Activated CD8-positive, alpha-beta T cell treated with anti-CD3 and anti-CD28 coated beads, Interleukin-2, amount 10 ng/mL, durations not matched to agents 7 days and 5 days (primary cell): ENCODE data around the gene RBM10. TPM values are rescaled to one million over a fixed set of nuclear protein-coding genes. Genes with fewer than 3 reads are reported as not detected.

ENCODE experiments used
- ATAC-seq: fragments of 150-1000 bp; cut with Tn5 transposase; one replicate; pipeline ENCODE4 v1.10.0; 2021; ENCODE audit warnings: moderate library complexity
- CTCF ChIA-PET: fragments of 350-600 bp; sonication (Branson Sonifier 250); formaldehyde crosslinking; loops from one replicate; lab custom pipeline; 2021; ENCODE audit warnings: antibody characterized with exemption; lab: Charles Lee
- POLR2A ChIA-PET: fragments of 350-600 bp; sonication (Branson Sonifier 250); formaldehyde crosslinking; loops from one replicate; lab custom pipeline; 2021; ENCODE audit warnings: antibody characterized with exemption; lab: Charles Lee
- DNase-seq: peaks from one replicate; pipeline ENCODE4 v3.0.0-alpha.2; 2020
- H3K27ac Mint-ChIP-seq: one replicate; pipeline ENCODE4 v1.8.0; 2021; ENCODE audit warnings: mild to moderate bottlenecking, mixed read lengths
- H3K27me3 Mint-ChIP-seq: one replicate; pipeline ENCODE4 v1.8.0; 2021; ENCODE audit warnings: low read depth, mixed read lengths
- H3K36me3 Mint-ChIP-seq: one replicate; pipeline ENCODE4 v1.8.0; 2021; ENCODE audit warnings: low read depth, mixed read lengths
- H3K4me1 Mint-ChIP-seq: one replicate; pipeline ENCODE4 v1.8.0; 2021; ENCODE audit warnings: low read depth, mixed read lengths
- H3K4me3 Mint-ChIP-seq: one replicate; pipeline ENCODE4 v1.8.0; 2021; ENCODE audit warnings: mild to moderate bottlenecking, mixed read lengths
- H3K9me3 Mint-ChIP-seq: one replicate; pipeline ENCODE4 v1.8.0; 2022; ENCODE audit warnings: mixed read lengths; ENCODE audit not compliant: insufficient read depth
- total RNA-seq, 2 experiments: library from RNA; stranded (reverse); gene quantifications; one replicate each; pipeline ENCODE4 v1.2.3, GENCODE V29; 2021

The RBM10 gene
- total RNA-seq, 2 experiments from 2014 or later, result 62.2 to 64.1 TPM

DNA sequence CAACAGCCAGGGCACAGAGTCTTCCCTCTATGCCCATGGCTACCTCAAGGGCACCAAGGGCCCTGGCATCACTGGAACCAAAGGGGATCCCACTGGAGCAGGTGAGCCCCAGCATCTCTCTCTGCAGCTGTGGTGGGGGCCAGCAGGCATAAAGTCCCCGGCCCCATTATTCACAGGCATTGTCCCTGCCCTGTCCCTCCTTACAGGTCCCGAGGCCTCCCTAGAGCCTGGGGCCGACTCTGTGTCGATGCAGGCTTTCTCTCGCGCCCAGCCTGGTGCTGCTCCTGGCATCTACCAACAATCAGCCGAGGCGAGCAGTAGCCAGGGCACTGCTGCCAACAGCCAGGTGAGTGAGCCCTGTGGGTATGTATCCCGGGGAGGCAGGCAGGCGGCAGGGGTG lies 36.3 kb downstream of the RBM10 start:
- Mint-ChIP-seq H3K36me3 (peaks cover 40% of the 10 kb centered on the region), H3K9me3 (no peaks in the 10 kb centered on the region), H3K4me1 (peaks cover 3% of the 10 kb centered on the region), H3K27ac (no peak overlapping the region), H3K4me3 (no peak overlapping the region), H3K27me3 (no peaks in the 10 kb centered on the region)
- no peak for ATAC-seq
- ChIA-PET POLR2A (no interaction called here), CTCF (no interaction called here)
- DNase-seq, result no peak

DNA sequence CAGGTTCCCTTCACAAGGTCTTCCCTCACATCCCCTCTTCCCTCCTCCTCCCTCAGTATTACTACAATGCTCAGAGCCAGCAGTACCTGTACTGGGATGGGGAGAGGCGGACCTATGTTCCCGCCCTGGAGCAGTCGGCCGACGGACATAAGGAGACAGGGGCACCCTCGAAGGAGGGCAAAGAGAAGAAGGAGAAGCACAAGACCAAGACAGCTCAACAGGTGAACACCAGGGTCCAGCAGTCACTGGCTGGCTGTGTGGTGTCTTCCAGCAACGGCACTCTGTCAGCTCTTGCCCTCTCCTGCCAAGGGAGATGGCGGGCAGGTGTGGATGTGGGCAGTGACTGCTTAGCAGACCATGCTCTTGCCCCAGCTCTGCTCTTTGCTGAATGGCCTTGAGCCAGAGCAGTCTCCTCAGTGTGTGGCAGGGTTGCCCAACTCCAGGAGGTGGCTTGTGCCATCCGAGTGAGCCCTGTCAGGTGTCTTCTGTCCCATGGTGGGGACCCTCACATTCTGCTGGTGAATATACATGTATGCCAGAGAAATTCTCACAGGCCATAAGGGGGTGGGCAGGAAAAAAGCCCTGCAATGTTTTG lies 37.2 kb downstream of the RBM10 start:
- ATAC-seq (no peak), DNase-seq (no peak)
- H3K4me1 Mint-ChIP-seq, result no peaks in the 10 kb centered on the region
- CTCF ChIA-PET, result no interaction called here
- POLR2A ChIA-PET, result no interaction called here
- no peak overlapping the region for H3K27ac Mint-ChIP-seq
- H3K36me3 Mint-ChIP-seq, result peaks cover 40% of the 10 kb centered on the region
- no peaks in the 10 kb centered on the region for H3K9me3 Mint-ChIP-seq
- no peaks in the 10 kb centered on the region for H3K27me3 Mint-ChIP-seq
- H3K4me3 Mint-ChIP-seq, result no peak overlapping the region

DNA sequence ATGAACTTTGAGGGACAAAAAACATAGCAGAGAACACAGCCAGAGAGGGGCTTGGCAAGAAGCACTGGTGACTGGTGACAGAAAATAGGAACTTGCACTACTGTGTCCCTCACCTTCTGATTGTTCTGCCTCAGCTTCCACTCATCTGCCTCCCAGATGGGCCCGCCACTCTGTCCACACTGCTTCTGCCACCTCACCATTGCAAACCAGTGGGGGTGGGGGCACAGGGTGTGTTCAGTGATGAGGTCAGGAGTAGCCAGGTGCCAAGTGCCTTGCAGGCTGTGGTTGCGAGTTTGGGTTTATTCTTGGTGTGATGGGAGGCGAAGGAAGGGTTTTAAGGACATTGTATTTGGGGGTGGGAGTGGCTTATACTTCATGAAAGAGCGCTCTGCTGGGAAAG lies 39.5 kb downstream of the RBM10 start:
- peaks cover 30% of the 10 kb centered on the region for H3K36me3 Mint-ChIP-seq
- H3K27me3 Mint-ChIP-seq, result no peaks in the 10 kb centered on the region
- DNase-seq (no peak), ATAC-seq (no peak)
- no peaks in the 10 kb centered on the region for H3K9me3 Mint-ChIP-seq
- POLR2A ChIA-PET, result no interaction called here
- H3K27ac Mint-ChIP-seq, result no peak overlapping the region
- H3K4me3 Mint-ChIP-seq, result no peak overlapping the region
- H3K4me1 Mint-ChIP-seq, result no peaks in the 10 kb centered on the region
- CTCF ChIA-PET, result no interaction called here

DNA sequence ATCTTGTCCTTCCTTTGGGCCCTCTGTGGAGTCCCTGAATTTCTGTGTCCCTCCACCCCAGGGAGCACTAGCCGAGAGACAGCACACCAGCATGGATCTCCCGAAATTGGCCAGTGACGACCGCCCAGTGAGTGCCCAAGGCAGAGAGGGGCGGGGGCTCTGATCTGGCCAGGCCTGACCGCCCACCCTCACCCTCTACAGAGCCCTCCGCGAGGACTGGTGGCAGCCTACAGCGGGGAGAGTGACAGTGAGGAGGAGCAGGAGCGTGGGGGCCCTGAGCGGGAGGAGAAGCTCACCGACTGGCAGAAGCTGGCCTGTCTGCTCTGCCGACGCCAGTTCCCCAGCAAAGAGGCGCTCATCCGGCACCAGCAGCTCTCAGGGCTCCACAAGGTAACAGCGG lies 40.2 kb downstream of the RBM10 start:
- no peak for ATAC-seq
- H3K4me1 Mint-ChIP-seq, result peaks cover under 1% of the 10 kb centered on the region
- POLR2A ChIA-PET, result no interaction called here
- H3K9me3 Mint-ChIP-seq, result no peaks in the 10 kb centered on the region
- H3K27me3 Mint-ChIP-seq, result no peaks in the 10 kb centered on the region
- peaks cover 29% of the 10 kb centered on the region for H3K36me3 Mint-ChIP-seq
- no peak for DNase-seq
- H3K27ac Mint-ChIP-seq, result no peak overlapping the region
- H3K4me3 Mint-ChIP-seq, result no peak overlapping the region
- CTCF ChIA-PET, result no interaction called here

DNA sequence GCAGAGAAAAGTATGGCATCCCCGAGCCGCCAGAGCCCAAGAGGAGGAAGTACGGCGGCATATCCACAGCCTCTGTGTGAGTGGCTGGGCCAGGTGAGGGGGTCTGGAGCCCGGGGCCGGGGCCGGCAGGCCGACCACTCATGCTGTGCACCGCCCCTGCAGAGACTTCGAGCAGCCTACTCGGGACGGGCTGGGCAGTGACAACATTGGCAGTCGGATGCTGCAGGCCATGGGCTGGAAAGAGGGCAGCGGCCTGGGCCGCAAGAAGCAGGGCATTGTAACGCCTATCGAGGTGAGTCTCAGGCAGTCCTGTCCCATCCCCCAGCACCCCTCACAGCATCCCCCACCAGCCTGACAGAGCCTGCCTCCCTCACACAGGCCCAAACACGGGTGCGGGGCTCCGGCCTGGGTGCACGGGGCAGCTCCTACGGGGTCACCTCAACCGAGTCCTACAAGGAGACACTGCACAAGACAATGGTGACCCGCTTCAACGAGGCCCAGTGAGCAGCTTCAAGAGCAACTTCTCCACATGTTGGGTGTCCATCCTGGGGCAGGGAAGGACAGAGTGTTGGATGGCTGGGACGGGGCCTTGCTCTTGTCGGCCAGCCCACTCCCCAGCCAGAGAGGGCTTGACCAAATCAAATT lies 41.2 kb downstream of the RBM10 start:
- ChIA-PET CTCF (no interaction called here), POLR2A (interaction anchor here (1.3 kb wide), 1 partner anchor 10 kb away, joined by 3 read pairs; no protein-coding TSS in a partner anchor)

DNA sequence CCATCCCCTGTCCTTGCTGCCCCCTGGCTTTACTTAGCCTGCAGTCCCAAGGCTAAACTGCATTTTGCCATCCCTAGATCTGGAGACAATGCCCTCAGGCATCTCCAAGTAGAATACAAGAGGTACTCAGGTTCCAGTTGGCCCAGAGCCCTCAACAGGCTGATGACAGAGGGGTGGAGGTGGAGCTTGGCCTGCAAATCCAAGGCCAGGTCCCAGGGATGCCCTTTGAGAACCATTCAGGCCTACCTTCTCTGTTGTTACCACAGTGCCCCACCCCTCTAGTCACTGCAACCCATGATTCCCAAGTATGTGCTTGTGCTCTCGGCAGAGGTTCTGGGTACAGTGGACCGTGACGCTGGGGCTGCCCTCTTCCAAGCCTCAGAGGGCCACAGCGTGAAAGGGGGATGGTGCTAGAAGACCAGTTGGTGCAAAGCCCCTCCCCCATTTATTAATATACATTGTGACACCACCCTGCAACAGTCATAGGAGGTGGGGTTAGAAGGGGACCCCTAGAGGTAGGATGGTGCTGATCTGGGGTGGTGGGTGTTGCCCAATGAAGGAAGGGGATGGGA lies 42.2 kb downstream of the RBM10 start:
- Mint-ChIP-seq H3K4me1 (peaks cover 6% of the 10 kb centered on the region), H3K9me3 (no peaks in the 10 kb centered on the region), H3K27me3 (no peaks in the 10 kb centered on the region), H3K27ac (no peak overlapping the region), H3K4me3 (no peak overlapping the region), H3K36me3 (peaks cover 20% of the 10 kb centered on the region)
- POLR2A ChIA-PET, result interaction anchor here (1.3 kb wide), 1 partner anchor 11 kb away, joined by 3 read pairs; no protein-coding TSS in a partner anchor
- DNase-seq (no peak), ATAC-seq (no peak)
- CTCF ChIA-PET, result no interaction called here

More for the DNA sequence above, 41.2 kb downstream of the RBM10 start:
- Mint-ChIP-seq H3K4me3 (no peak overlapping the region), H3K9me3 (no peaks in the 10 kb centered on the region), H3K27ac (no peak overlapping the region), H3K36me3 (peaks cover 27% of the 10 kb centered on the region), H3K27me3 (no peaks in the 10 kb centered on the region), H3K4me1 (peaks cover 6% of the 10 kb centered on the region)
- DNase-seq (no peak), ATAC-seq (no peak)

DNA sequence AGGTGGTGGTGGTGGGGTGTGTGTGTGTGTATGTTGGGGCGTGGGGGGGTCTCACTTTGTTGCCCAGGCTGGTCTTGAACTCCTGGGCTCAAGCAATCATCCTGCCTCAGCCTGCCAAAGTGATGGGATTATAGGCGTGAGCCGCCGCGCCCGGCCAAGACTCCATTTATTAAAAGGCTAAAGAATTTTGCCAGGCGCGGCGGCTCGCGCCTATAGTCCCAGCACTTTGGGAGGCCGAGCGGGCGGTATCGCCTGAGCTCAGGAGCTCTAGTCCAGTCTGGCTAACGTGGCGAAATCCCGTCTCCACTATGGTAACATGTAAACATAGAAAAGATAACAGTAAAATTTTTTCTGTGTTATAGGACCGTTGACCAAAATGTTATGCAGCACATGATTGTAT lies 44.9 kb downstream of the RBM10 start:
- CTCF ChIA-PET, result interaction anchor here (1.7 kb wide), 1 partner anchor 45 kb away, joined by 8 read pairs; the partner anchor contains the start of genes NDUFB11 and RBM10
- no peak for ATAC-seq
- no peaks in the 10 kb centered on the region for H3K9me3 Mint-ChIP-seq
- POLR2A ChIA-PET, result interaction anchor here (2.3 kb wide), 1 partner anchor 45 kb away, joined by 15 read pairs; the partner anchor contains the start of genes NDUFB11 and RBM10
- DNase-seq, result no peak
- peaks cover 21% of the 10 kb centered on the region for H3K36me3 Mint-ChIP-seq
- H3K4me1 Mint-ChIP-seq, result peaks cover 19% of the 10 kb centered on the region
- no peak overlapping the region for H3K27ac Mint-ChIP-seq
- H3K27me3 Mint-ChIP-seq, result no peaks in the 10 kb centered on the region
- no peak overlapping the region for H3K4me3 Mint-ChIP-seq

DNA sequence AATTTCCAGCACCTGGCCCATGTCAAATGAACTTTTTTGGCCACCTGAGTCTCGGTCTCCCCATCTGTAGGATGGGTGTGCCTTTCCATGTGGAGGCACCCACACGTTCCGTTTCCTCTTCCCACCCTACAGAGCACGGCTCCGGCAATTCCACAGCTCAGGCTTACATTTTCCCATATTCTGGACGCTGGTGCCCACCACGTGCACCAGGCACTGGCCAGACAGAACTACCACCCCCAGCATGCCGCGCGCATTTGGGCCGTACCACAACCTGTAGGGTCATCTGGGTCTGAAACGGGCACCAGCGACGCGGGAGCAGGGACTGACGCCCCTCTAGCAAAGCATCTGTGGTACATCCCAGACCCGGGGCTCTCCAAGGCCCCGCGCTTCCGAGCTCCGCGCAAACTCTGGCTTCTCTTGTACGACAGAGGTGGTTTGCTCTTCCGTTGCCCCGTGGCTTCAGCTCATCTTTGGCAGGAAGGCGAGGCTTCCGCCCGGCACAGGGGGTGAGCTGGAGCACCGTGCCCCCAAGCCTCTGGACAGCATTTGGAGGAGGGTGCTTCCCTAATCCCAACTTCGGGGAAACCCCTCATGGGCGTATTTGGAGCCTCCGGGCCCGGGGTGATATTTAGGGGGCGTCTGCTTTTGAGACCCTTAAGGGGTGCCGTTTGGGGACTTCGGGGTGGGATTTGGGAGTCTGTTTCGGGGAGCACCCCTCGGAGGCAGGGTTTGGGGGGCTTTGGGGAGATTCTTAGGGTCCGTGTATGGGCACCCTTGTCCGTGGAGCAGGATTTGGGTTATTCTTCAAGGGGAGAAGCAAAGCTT lies 45.6 kb downstream of the RBM10 start:
- Mint-ChIP-seq H3K4me3 (peak overlapping the region; percentile 88), H3K9me3 (no peaks in the 10 kb centered on the region), H3K27ac (peak overlapping the region; percentile 88), H3K4me1 (peaks cover 24% of the 10 kb centered on the region), H3K36me3 (peaks cover 23% of the 10 kb centered on the region), H3K27me3 (no peaks in the 10 kb centered on the region)
- CTCF ChIA-PET, result interaction anchor here (1.1 to 2.1 kb wide), 6 partner anchors 27 to 332 kb away, joined by 3 to 11 read pairs (median 4); partner anchors contain the start of genes NDUFB11 and RBM10
- ATAC-seq (peak; percentile 78), DNase-seq (peak; percentile 90)
- POLR2A ChIA-PET, result interaction anchor here (0.6 to 2.3 kb wide), 2 partner anchors 20 to 46 kb away, joined by 3 to 15 read pairs; partner anchors contain the start of genes NDUFB11 and RBM10

DNA sequence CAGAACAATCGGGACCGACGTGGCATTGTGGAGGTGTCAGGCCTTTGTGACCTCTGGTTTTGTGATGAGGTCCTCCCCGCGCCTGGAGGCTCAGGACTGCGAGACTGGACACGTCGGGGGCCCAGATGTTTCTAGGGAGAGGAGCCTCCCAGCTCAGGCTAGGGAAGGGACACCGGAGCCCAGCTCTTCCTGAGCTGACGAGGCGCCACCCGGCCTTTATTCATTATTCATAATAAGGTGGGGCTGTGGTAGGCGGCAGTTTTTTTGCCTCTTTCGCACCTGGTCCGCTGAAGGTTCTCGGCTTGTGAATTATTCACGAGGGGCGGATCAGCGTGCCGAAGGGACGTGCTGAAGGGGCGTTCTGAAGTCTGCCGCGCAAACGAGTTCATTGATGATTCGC lies 46.3 kb downstream of the RBM10 start:
- Mint-ChIP-seq H3K4me3 (peak overlapping the region; percentile 88), H3K4me1 (peaks cover 31% of the 10 kb centered on the region), H3K9me3 (no peaks in the 10 kb centered on the region), H3K27me3 (no peaks in the 10 kb centered on the region), H3K27ac (peak overlapping the region; percentile 88), H3K36me3 (peaks cover 27% of the 10 kb centered on the region)
- ChIA-PET CTCF (interaction anchor here (1.1 to 2.1 kb wide), 6 partner anchors 26 to 332 kb away, joined by 3 to 11 read pairs (median 4); partner anchors contain the start of genes NDUFB11 and RBM10), POLR2A (interaction anchor here (0.6 to 2.3 kb wide), 3 partner anchors 19 to 46 kb away, joined by 3 to 15 read pairs (median 3); partner anchors contain the start of genes CDK16, NDUFB11 and RBM10)
- ATAC-seq, result peak; percentile 15
- DNase-seq, result peak; percentile 71

DNA sequence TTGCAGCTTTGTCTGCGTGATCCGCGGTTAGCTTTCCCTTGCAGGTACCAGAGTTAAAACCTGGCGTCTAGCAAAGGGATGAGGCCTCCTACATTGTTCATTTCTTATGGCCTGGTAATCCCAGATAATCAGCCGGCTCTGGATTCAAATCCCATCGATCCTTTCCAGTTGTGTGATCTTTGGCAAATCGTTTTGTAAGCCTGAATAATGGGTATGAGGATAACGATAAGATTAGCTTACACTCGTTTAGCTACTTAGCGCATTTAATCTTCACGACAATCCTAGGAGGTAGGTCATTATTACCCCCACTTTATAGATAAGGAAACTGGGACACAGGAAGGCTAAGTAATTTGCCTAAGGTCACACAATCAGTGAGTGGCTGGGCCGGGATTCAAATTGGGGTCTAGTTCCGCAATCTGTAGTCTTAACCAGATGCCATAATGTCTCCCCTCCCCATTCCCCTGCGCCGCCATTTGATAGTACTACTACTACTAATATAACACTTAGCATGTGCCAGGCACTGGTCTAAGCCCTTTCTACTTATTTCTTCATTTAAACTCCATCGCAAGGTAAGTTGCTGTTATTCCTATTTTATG lies 46.9 kb downstream of the RBM10 start:
- peaks cover 37% of the 10 kb centered on the region for H3K4me1 Mint-ChIP-seq
- ChIA-PET CTCF (interaction anchor here (1.1 to 2.1 kb wide), 5 partner anchors 26 to 331 kb away, joined by 3 to 11 read pairs (median 4); no protein-coding TSS in a partner anchor), POLR2A (interaction anchor here (1.1 to 2.3 kb wide), 2 partner anchors 26 to 47 kb away, joined by 3 to 15 read pairs; partner anchors contain the start of genes CDK16, NDUFB11 and RBM10)
- H3K4me3 Mint-ChIP-seq, result peak overlapping the region; percentile 88
- H3K9me3 Mint-ChIP-seq, result no peaks in the 10 kb centered on the region
- ATAC-seq (no peak), DNase-seq (no peak)
- peaks cover 28% of the 10 kb centered on the region for H3K36me3 Mint-ChIP-seq
- H3K27ac Mint-ChIP-seq, result peak overlapping the region; percentile 88
- no peaks in the 10 kb centered on the region for H3K27me3 Mint-ChIP-seq
